Measurements from ENCODE around the gene RASA2.

DNA sequence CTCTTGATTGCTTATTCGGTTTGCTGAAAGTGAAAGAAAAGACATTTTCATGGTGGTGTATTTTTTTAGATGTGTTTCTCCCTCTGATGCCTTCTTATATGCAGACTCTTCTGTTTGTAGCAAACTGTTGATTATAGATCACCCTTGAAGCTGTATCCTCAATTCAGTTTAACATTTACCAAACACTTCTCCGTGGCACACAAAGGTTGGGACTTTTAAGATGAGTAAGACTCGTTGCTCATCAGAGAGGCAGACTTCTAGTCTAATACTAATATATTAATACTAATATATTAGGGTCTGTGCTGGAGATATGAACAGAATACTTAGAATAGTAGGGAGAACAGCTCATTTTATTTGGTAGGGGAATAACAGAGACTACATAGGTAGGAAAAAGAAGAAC, 32.8 kb downstream of the RASA2 start:
- TF ChIP-seq, protein P1, sequence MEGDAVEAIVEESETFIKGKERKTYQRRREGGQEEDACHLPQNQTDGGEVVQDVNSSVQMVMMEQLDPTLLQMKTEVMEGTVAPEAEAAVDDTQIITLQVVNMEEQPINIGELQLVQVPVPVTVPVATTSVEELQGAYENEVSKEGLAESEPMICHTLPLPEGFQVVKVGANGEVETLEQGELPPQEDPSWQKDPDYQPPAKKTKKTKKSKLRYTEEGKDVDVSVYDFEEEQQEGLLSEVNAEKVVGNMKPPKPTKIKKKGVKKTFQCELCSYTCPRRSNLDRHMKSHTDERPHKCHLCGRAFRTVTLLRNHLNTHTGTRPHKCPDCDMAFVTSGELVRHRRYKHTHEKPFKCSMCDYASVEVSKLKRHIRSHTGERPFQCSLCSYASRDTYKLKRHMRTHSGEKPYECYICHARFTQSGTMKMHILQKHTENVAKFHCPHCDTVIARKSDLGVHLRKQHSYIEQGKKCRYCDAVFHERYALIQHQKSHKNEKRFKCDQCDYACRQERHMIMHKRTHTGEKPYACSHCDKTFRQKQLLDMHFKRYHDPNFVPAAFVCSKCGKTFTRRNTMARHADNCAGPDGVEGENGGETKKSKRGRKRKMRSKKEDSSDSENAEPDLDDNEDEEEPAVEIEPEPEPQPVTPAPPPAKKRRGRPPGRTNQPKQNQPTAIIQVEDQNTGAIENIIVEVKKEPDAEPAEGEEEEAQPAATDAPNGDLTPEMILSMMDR (IDR thresholded peaks at IDR 0.05; ENCODE audit: low read length) = no peak
- TF ChIP-seq EZH2 (optimal IDR thresholded peaks at IDR 0.05; ENCODE audit: low read depth, low read length) = no peak
